ENCODE measurements around the gene NOS1. TPM values are rescaled to one million over a fixed set of nuclear protein-coding genes. Genes with fewer than 3 reads are reported as not detected.

NOS1 gene
- total and polyA plus RNA-seq, 2 donors (not counting 3 experiments of a cell fraction or from before 2014, with no cell fraction given) = not detected

DNA sequence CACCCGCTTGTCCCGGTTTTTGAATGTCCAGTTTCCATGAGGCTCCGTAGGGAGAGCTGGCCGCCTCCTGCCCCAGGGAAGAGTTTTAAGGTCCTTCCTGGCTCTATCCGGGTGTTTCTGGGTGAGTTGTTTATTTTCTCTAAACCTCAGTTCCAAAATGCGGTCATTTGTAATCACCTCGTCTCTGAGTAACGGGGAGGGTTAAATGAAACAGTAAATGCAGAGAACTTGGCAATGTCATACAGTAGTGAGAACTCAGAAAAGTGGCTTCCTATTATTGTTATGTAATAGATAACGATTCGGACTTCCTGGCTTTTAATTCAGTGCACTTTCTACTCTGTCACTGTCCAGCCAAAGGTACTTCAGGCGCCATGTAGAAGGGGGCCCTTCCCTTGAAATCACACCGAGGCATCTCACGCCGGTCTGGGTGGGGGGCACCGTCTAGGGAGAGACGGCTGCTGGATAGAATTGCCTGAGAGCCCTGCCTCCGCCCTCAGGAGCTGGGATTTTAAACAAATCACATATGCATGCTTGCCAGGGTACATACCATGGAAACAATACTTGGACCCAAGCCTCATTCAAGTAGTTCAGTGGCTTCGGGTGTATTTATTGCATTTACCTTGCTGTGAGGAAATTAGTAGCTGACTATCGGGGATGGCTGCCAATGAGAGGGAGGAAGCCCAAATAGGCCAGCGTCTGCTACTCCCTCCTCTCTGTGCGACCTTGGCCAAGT lies 26.4 kb downstream of the NOS1 start:
- no TSS peak for BruUV-seq (replicated peaks)
- Histone ChIP-seq H3K36me3 (ENCODE audit: control insufficient read depth in 2 of 2, extremely low read depth in 1 of 2, insufficient read depth in 2 of 2, low read length in 2 of 2) (no peaks in the 10 kb centered on the region), H2AFZ (ENCODE audit: low read depth, low read length) (no peak overlapping the region), H3K9ac (replicated peaks; ENCODE audit: extremely low read depth, insufficient read depth, low read length) (no peak overlapping the region), H3K27ac (ENCODE audit: insufficient read depth, low read depth, low read length) (no peak overlapping the region), H3K4me2 (ENCODE audit: insufficient read depth, low read length) (peak overlapping the region; percentile 29), H3K9me3 (replicated peaks; ENCODE audit: control insufficient read depth, insufficient read depth, low read length) (no peaks in the 10 kb centered on the region), H3K9me1 (replicated peaks; ENCODE audit: control insufficient read depth, extremely low read depth, insufficient read depth, low read length) (no peaks in the 10 kb centered on the region), H4K20me1 (replicated peaks; ENCODE audit: control insufficient read depth, extremely low read depth, insufficient read depth, low read length) (no peaks in the 10 kb centered on the region), H3K4me1 (ENCODE audit: control insufficient read depth, extremely low read depth, insufficient read depth, low read length) (no peaks in the 10 kb centered on the region), H3K79me2 (ENCODE audit: control insufficient read depth, insufficient read depth, low read length) (no peaks in the 10 kb centered on the region), H3K27me3 (ENCODE audit: control insufficient read depth in 2 of 2, insufficient read depth in 2 of 2, low read length in 2 of 2) (peaks cover 6 to 8% of the 10 kb centered on the region in 2 experiments), H3K4me3 (replicated peaks in 1 of 3; ENCODE audit: insufficient read depth in 1 of 3, low read depth in 1 of 3, low read length in 3 of 3) (no peak overlapping the region)
- FAIRE-seq (no peak), DNase-seq (ENCODE audit: low read depth, low spot score) (no peak)
- intact Hi-C loops (cut with micrococcal nuclease) (no loop called here), dilution Hi-C loops (cut with MboI; ENCODE audit: extremely low pct_ligation_motif_present, low sequenced_read_pairs) (no loop called here)
- ChIA-PET CTCF (interaction anchor here (1.0 kb wide), 1 partner anchor 515 kb away, joined by 3 read pairs; no protein-coding TSS in a partner anchor), POLR2A (no interaction called here)
- no peak for TF ChIP-seq FOS (IDR thresholded peaks at IDR 0.05; ENCODE audit: borderline replicate concordance, insufficient read depth, low read length)
- no peak for TF ChIP-seq POLR2AphosphoS5 (IDR thresholded peaks at IDR 0.05; ENCODE audit: insufficient read depth, low read depth, low read length)
- TF ChIP-seq, protein P1, sequence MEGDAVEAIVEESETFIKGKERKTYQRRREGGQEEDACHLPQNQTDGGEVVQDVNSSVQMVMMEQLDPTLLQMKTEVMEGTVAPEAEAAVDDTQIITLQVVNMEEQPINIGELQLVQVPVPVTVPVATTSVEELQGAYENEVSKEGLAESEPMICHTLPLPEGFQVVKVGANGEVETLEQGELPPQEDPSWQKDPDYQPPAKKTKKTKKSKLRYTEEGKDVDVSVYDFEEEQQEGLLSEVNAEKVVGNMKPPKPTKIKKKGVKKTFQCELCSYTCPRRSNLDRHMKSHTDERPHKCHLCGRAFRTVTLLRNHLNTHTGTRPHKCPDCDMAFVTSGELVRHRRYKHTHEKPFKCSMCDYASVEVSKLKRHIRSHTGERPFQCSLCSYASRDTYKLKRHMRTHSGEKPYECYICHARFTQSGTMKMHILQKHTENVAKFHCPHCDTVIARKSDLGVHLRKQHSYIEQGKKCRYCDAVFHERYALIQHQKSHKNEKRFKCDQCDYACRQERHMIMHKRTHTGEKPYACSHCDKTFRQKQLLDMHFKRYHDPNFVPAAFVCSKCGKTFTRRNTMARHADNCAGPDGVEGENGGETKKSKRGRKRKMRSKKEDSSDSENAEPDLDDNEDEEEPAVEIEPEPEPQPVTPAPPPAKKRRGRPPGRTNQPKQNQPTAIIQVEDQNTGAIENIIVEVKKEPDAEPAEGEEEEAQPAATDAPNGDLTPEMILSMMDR (IDR thresholded peaks at IDR 0.05; ENCODE audit: extremely low read depth in 1 of 2, insufficient read depth in 1 of 2, low read depth in 1 of 2, low read length in 2 of 2) = no peak
- no peak for TF ChIP-seq EZH2 (IDR thresholded peaks at IDR 0.05; ENCODE audit: borderline replicate concordance, low read depth, low read length, severe bottlenecking)
- TF ChIP-seq JUN (IDR thresholded peaks at IDR 0.05; ENCODE audit: borderline replicate concordance, insufficient read depth, insufficient read length, low read depth) = no peak
- TF ChIP-seq POLR2A (IDR thresholded peaks at IDR 0.05; ENCODE audit: low read depth, low read length) = no peak
- TF ChIP-seq, protein P2, sequence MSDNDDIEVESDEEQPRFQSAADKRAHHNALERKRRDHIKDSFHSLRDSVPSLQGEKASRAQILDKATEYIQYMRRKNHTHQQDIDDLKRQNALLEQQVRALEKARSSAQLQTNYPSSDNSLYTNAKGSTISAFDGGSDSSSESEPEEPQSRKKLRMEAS (IDR thresholded peaks at IDR 0.05; ENCODE audit: insufficient read depth, insufficient read length) = no peak
- no peak for TF ChIP-seq GATA2 (IDR thresholded peaks at IDR 0.05; ENCODE audit: insufficient read depth, insufficient read length, low read depth, low read length)
- no peak for TF ChIP-seq MYC (IDR thresholded peaks at IDR 0.05; ENCODE audit: low read depth, low read length)

Measured in endothelial cell of umbilical vein (primary cell).